ENCODE data around the gene HLA-DMA. TPM values are rescaled to one million over a fixed set of nuclear protein-coding genes. Genes with fewer than 3 reads are reported as not detected.

The HLA-DMA gene
- total and polyA plus RNA-seq, 4 donors: 6.2 to 15.1 (median 8.9) TPM

GRCh38 chr6:32993363-32993973 lies 40.6 kb upstream of the HLA-DMA start:
- no peak for DNase-seq (ENCODE audit: low spot score)
- 91% methylated on average over 9 of the region's 9 CpGs for WGBS
- H3K36me3 ChIP-seq (ENCODE audit: control insufficient read depth in 4 of 4, insufficient read depth in 3 of 4, low read depth in 1 of 4, low read length in 3 of 4): no peaks in the 10 kb centered on the region
- H3K9ac ChIP-seq (ENCODE audit: low read depth in 1 of 2, low read length in 2 of 2): no peak overlapping the region
- no peaks in the 10 kb centered on the region for H3K4me1 ChIP-seq (ENCODE audit: control insufficient read depth in 4 of 4, insufficient read depth in 4 of 4, low read length in 3 of 4)
- no peaks in the 10 kb centered on the region for H3K27me3 ChIP-seq (ENCODE audit: control insufficient read depth in 4 of 4, insufficient read depth in 4 of 4, low read length in 3 of 4)
- H3K27ac ChIP-seq (ENCODE audit: low read depth in 1 of 2, low read length in 2 of 2): no peak overlapping the region
- no peak overlapping the region for H3K4me3 ChIP-seq (ENCODE audit: low read depth in 1 of 3, low read length in 3 of 3)
- TF ChIP-seq GABPA (IDR thresholded peaks at IDR 0.05 in 1 of 2, conservative IDR thresholded peaks at IDR 0.05 in 1 of 2) (no peak), YY1 (IDR thresholded peaks at IDR 0.05) (no peak), TAF1 (conservative IDR thresholded peaks at IDR 0.05) (no peak), JUND (IDR thresholded peaks at IDR 0.05) (no peak), RXRA (IDR thresholded peaks at IDR 0.05) (no peak), CTCF (IDR thresholded peaks at IDR 0.05; ENCODE audit: low read depth, low read length, missing input control) (no peak), MAX (IDR thresholded peaks at IDR 0.05) (no peak), HNF4G (IDR thresholded peaks at IDR 0.05) (no peak), FOXA1 (IDR thresholded peaks at IDR 0.05) (no peak), NR2F2 (IDR thresholded peaks at IDR 0.05) (no peak), ZBTB33 (IDR thresholded peaks at IDR 0.05) (no peak)
- H3K9me3 ChIP-seq (ENCODE audit: control insufficient read depth in 4 of 4, low read length in 3 of 4): no peaks in the 10 kb centered on the region

GRCh38 chr6:32991972-32992371 lies 39.1 kb upstream of the HLA-DMA start:
- H3K4me3 ChIP-seq (ENCODE audit: low read depth in 1 of 3, low read length in 3 of 3): no peak overlapping the region
- H3K9me3 ChIP-seq (ENCODE audit: control insufficient read depth in 4 of 4, low read length in 3 of 4): no peaks in the 10 kb centered on the region
- no peaks in the 10 kb centered on the region for H3K27me3 ChIP-seq (ENCODE audit: control insufficient read depth in 4 of 4, insufficient read depth in 4 of 4, low read length in 3 of 4)
- no peak overlapping the region for H3K27ac ChIP-seq (ENCODE audit: low read depth in 1 of 2, low read length in 2 of 2)
- H3K36me3 ChIP-seq (ENCODE audit: control insufficient read depth in 4 of 4, insufficient read depth in 3 of 4, low read depth in 1 of 4, low read length in 3 of 4): no peaks in the 10 kb centered on the region
- no peak overlapping the region for H3K9ac ChIP-seq (ENCODE audit: low read depth in 1 of 2, low read length in 2 of 2)
- 72% methylated on average over 4 of the region's 4 CpGs for WGBS
- no peaks in the 10 kb centered on the region for H3K4me1 ChIP-seq (ENCODE audit: control insufficient read depth in 4 of 4, insufficient read depth in 4 of 4, low read length in 3 of 4)
- TF ChIP-seq FOXA1 (IDR thresholded peaks at IDR 0.05): no peak
- TF ChIP-seq YY1 (IDR thresholded peaks at IDR 0.05): no peak
- no peak for TF ChIP-seq CTCF (IDR thresholded peaks at IDR 0.05; ENCODE audit: low read depth, low read length, missing input control)
- no peak for TF ChIP-seq EGR1 (IDR thresholded peaks at IDR 0.05; ENCODE audit: low read depth in 2 of 2)
- TF ChIP-seq HNF4A (conservative IDR thresholded peaks at IDR 0.05): no peak
- no peak for TF ChIP-seq FOXA2 (IDR thresholded peaks at IDR 0.05)
- no peak for TF ChIP-seq JUND (IDR thresholded peaks at IDR 0.05)
- no peak for TF ChIP-seq RAD21 (IDR thresholded peaks at IDR 0.05)
- no peak for TF ChIP-seq HNF4G (IDR thresholded peaks at IDR 0.05)
- no peak for TF ChIP-seq MAX (IDR thresholded peaks at IDR 0.05)
- no peak for TF ChIP-seq TAF1 (conservative IDR thresholded peaks at IDR 0.05)
- no peak for TF ChIP-seq REST (IDR thresholded peaks at IDR 0.05)
- DNase-seq (ENCODE audit: low spot score): no peak

Measured in liver (tissue), 9 donors.